DND-41 (cell line): Measurements from ENCODE around the gene GADD45G.

Experiments used
- ATAC-seq: fragments of 200-7000 bp; cut with Tn5 transposase; 3 replicates; pipeline ENCODE4 v1.9.1; 2021; ENCODE audit warnings: low read depth; ENCODE audit not compliant: insufficient read depth
- DNase-seq: peaks from one replicate; pipeline ENCODE4 v3.0.0-alpha.2; 2020
- H2AFZ ChIP-seq: 2 replicates; pipeline ENCODE4 v1.6.0; 2012; ENCODE audit warnings: low read depth, low read length
- H3K27ac ChIP-seq: 2 replicates; pipeline ENCODE4 v1.5.1; 2012; ENCODE audit warnings: low read length, inconsistent platforms
- H3K27me3 ChIP-seq: fragments of 200-600 bp; sonication (generic); 2 replicates; pipeline ENCODE4 v1.6.0; 2012; ENCODE audit warnings: low read length, mild to moderate bottlenecking, inconsistent platforms; ENCODE audit not compliant: insufficient read depth, poor library complexity
- H3K36me3 ChIP-seq: 2 replicates; pipeline ENCODE4 v1.5.1; 2012; ENCODE audit warnings: low read length, inconsistent platforms; ENCODE audit not compliant: insufficient read depth
- H3K4me1 ChIP-seq: 2 replicates; pipeline ENCODE4 v1.5.1; 2012; ENCODE audit warnings: mild to moderate bottlenecking, low read length; ENCODE audit not compliant: insufficient read depth
- H3K4me2 ChIP-seq: 2 replicates; pipeline ENCODE4 v1.6.0; 2012; ENCODE audit warnings: mild to moderate bottlenecking, moderate library complexity, low read length, inconsistent platforms; ENCODE audit not compliant: insufficient read depth
- H3K4me3 ChIP-seq, 2 experiments: fragments of 200-600 bp in 1 of 2; shearing (Covaris generic) in 1 of 2; 2 replicates each; pipeline ENCODE4 v1.5.1; 2012 to 2016; ENCODE audit warnings: inconsistent platforms in 2 of 2, low read length in 2 of 2, mild to moderate bottlenecking in 2 of 2, low read depth in 1 of 2, moderate library complexity in 1 of 2
- H3K79me2 ChIP-seq: 2 replicates; pipeline ENCODE4 v1.6.0; 2012; ENCODE audit warnings: low read length, inconsistent platforms; ENCODE audit not compliant: insufficient read depth
- H3K9ac ChIP-seq: 2 replicates; pipeline ENCODE4 v1.6.0; 2012; ENCODE audit warnings: low read depth, mild to moderate bottlenecking, inconsistent platforms, low read length, moderate library complexity
- H3K9me3 ChIP-seq: 2 replicates; pipeline ENCODE4 v1.5.1; 2012; ENCODE audit warnings: low read length, moderate library complexity, mild to moderate bottlenecking, inconsistent platforms; ENCODE audit not compliant: insufficient read depth, severe bottlenecking
- H4K20me1 ChIP-seq: 2 replicates; pipeline ENCODE4 v1.6.0; 2012; ENCODE audit warnings: low read length; ENCODE audit not compliant: insufficient read depth
- EZH2 ChIP-seq: IDR thresholded peaks from 3 replicates; pipeline ENCODE4 v1.6.1; 2012; ENCODE audit warnings: borderline replicate concordance, low read depth, mild to moderate bottlenecking, moderate library complexity, low read length, inconsistent platforms; ENCODE audit not compliant: severe bottlenecking
- TF ChIP-seq, protein P1 (sequence below): IDR thresholded peaks from 2 replicates; pipeline ENCODE4 v1.5.1; 2012; ENCODE audit warnings: borderline replicate concordance, low read length, moderate library complexity, mild to moderate bottlenecking; ENCODE audit not compliant: poor library complexity, severe bottlenecking; ENCODE audit errors: extremely low read depth

Gene GADD45G

DNA sequence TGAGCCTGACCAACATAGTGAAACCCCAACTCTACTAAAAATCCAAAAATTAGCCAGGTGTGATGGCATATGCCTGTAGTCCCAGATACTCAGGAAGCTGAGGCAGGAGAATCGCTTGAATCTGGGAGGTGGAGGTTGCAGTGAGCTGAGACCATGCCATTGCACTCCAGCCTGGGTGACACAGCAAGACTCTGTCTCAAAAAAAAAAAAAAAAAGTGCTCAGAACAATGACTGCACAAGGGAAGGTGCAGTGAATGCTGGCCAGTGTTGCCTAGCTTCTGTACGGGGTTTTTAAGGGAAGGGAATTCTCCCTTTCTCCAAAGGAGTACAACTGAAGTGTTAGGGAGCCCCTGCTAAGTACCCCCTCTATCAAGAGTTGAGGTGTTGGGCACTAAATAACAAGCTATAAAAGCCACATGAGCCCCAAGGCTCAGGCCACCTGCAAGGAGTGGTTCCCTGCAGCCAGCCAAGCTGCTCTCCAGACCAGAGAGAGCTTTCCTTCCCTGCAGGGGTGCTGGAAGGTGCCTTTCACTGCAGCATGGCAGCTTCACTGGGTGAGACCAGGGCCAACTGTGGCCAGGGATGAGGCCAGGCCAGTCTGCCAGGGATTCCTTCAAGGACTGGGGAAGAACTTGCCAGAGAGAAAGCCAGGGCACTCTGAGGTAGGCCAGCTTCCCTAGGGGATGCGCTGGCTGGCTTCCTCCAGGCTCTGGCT, 14.8 kb downstream of the GADD45G start:
- no peak overlapping the region for H3K4me2 ChIP-seq
- H3K79me2 ChIP-seq = no peaks in the 10 kb centered on the region
- no peak overlapping the region for H2AFZ ChIP-seq
- no peaks in the 10 kb centered on the region for H3K27me3 ChIP-seq
- H3K27ac ChIP-seq = no peak overlapping the region
- no peaks in the 10 kb centered on the region for H3K36me3 ChIP-seq
- H4K20me1 ChIP-seq = no peaks in the 10 kb centered on the region
- no peak for ATAC-seq
- no peaks in the 10 kb centered on the region for H3K9me3 ChIP-seq
- no peak overlapping the region for H3K9ac ChIP-seq
- no peaks in the 10 kb centered on the region for H3K4me1 ChIP-seq
- TF ChIP-seq EZH2 = no peak
- H3K4me3 ChIP-seq = no peak overlapping the region
- no peak for DNase-seq

DNA sequence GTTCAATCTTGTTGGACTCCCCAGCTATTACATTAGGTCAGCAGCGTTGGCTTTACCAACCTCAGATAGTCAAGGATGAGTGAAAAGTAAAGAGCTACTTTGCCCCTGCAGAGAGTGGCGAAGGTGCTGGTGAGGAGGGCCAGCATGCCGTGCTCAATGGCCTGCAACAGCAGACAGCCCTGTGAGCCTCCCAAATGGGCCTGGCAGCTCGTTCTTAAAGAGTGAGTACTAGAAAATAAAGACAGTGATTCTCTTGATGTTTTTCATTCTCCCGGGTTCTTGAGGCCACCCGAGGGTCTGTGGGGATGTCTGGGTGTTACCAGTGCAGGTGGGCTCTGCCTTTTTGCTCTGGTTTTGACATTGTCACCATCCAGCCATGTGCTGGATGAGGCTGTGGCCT, 16.2 kb downstream of the GADD45G start:
- Histone ChIP-seq H3K27me3 (no peaks in the 10 kb centered on the region), H2AFZ (no peak overlapping the region), H3K36me3 (no peaks in the 10 kb centered on the region), H3K4me3 (no peak overlapping the region), H3K79me2 (no peaks in the 10 kb centered on the region), H3K27ac (no peak overlapping the region), H3K4me1 (no peaks in the 10 kb centered on the region), H3K4me2 (no peak overlapping the region), H3K9ac (no peak overlapping the region), H3K9me3 (no peaks in the 10 kb centered on the region), H4K20me1 (no peaks in the 10 kb centered on the region)
- no peak for DNase-seq
- ATAC-seq = no peak
- TF ChIP-seq EZH2 = no peak
- TF ChIP-seq, protein P1, sequence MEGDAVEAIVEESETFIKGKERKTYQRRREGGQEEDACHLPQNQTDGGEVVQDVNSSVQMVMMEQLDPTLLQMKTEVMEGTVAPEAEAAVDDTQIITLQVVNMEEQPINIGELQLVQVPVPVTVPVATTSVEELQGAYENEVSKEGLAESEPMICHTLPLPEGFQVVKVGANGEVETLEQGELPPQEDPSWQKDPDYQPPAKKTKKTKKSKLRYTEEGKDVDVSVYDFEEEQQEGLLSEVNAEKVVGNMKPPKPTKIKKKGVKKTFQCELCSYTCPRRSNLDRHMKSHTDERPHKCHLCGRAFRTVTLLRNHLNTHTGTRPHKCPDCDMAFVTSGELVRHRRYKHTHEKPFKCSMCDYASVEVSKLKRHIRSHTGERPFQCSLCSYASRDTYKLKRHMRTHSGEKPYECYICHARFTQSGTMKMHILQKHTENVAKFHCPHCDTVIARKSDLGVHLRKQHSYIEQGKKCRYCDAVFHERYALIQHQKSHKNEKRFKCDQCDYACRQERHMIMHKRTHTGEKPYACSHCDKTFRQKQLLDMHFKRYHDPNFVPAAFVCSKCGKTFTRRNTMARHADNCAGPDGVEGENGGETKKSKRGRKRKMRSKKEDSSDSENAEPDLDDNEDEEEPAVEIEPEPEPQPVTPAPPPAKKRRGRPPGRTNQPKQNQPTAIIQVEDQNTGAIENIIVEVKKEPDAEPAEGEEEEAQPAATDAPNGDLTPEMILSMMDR = no peak

DNA sequence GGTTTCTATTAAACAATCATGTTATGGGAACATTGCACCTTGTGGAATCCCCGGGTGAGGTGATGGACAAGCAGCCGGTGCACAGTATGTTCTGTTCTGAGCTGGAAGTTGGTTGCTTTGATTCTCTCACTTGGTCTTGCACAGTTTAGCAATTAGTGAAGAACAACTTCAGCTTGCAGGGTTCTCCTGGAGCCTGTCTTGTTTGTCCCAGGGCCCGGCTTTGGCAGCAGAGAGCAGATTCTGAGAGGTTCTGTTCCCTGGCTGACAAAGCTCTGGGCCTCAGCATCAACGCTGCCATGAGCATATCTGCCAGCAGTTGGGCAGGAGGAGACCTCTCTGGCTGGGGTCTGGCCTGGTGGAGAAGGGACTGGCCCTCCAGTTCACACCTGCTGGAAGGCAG, 16.9 kb downstream of the GADD45G start:
- H3K27ac ChIP-seq = no peak overlapping the region
- H3K27me3 ChIP-seq = no peaks in the 10 kb centered on the region
- no peaks in the 10 kb centered on the region for H3K36me3 ChIP-seq
- H3K4me2 ChIP-seq = no peak overlapping the region
- H3K79me2 ChIP-seq = no peaks in the 10 kb centered on the region
- DNase-seq = no peak
- ATAC-seq = no peak
- no peak for TF ChIP-seq EZH2
- TF ChIP-seq, protein P1 = no peak
- no peak overlapping the region for H3K4me3 ChIP-seq
- no peaks in the 10 kb centered on the region for H3K9me3 ChIP-seq
- H4K20me1 ChIP-seq = no peaks in the 10 kb centered on the region
- no peak overlapping the region for H2AFZ ChIP-seq
- no peaks in the 10 kb centered on the region for H3K4me1 ChIP-seq
- no peak overlapping the region for H3K9ac ChIP-seq

DNA sequence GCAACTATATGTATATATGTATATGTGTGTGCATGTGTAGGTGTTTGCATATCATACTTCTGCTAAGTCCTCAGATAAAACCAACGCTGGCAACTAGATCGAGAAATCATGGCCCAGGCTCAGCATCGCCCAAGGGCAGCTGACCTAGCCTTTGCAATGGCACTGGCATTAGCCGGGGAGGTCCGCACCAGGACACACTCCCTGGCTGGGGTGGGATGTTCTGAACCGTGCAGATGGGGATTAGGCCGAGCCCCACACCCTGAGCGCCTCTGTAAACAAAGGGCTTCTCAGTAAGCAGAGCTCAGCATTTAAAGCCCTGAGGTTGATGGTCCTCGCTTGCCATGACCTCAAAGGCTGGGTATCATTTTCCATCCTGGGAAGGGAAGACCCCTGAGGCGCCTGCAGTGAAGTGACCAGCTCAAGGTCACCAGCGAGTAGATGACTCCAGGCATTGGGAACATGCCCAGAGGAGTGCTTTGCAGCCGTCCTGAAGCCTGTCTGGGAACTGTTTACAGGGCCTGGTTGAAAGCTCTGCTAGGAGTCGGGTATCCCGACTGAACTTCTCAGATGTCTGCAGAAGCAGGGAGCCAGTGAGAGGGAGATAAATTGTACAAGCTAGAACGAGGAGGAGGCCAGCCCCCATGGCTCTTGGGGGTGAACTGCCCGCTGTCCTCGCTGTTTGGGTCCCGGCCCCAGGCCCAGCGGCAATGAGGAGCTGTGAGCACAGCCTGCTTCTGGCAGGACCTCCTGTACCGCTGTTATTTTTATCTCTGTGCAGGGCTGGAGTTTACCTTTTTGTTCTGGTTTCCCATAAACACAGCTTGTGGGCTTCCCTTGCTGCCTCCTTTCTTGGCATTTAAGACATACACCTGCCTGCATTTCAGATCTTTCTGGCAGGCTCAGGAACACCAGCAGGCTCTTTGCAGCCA, 18.4 kb downstream of the GADD45G start:
- DNase-seq = no peak
- Histone ChIP-seq H3K27me3 (no peaks in the 10 kb centered on the region), H3K9me3 (no peaks in the 10 kb centered on the region), H2AFZ (no peak overlapping the region), H3K9ac (no peak overlapping the region), H3K4me3 (no peak overlapping the region), H3K79me2 (no peaks in the 10 kb centered on the region), H3K27ac (no peak overlapping the region), H3K36me3 (no peaks in the 10 kb centered on the region), H4K20me1 (no peaks in the 10 kb centered on the region), H3K4me2 (no peak overlapping the region), H3K4me1 (no peaks in the 10 kb centered on the region)
- no peak for TF ChIP-seq EZH2
- TF ChIP-seq, protein P1 = no peak
- ATAC-seq = no peak
